Activated T-helper 9 cell treated with anti-CD3 and anti-CD28 coated beads, Interleukin-2, amount 50 U/mL, for 16 hours (primary cell): Measurements from ENCODE around the gene FGGY.
"Not testable (repeated sequence)": the region's sequence is repeated elsewhere in the genome, so short reads cannot be mapped to it uniquely, and the experiment has no call there.

Source experiments
- DNase-seq: peaks from one replicate; pipeline ENCODE4 v3.0.0-alpha.2; 2020; ENCODE audit warnings: low read depth

Gene FGGY

GRCh38 chr1:59580257-59580656, 283.4 kb downstream of the FGGY start:
- no peak for DNase-seq

- not testable (repeated sequence) for DNase-seq
Measured at GRCh38 chr1:59592410-59592809, 295.5 kb downstream of the FGGY start.

DNA sequence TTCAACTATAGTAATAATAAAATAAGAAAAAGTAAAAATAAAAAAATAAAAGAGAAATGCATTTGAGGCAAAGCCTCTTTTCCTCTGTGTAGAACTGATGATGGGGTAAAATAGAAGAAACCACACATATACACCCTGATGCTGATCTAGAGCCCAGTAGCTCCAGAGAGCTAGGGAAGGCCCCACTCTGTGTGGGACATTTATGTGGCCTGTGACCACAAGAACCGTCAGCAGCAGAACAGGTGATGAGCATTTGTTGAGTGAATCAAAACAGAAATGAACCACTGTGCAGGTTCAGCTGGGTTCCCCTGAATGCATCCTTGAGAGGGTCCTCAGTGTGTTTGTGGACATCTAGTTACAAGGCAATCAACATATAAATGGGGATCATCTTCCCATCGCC, 296.0 kb downstream of the FGGY start:
- DNase-seq, result no peak

DNA sequence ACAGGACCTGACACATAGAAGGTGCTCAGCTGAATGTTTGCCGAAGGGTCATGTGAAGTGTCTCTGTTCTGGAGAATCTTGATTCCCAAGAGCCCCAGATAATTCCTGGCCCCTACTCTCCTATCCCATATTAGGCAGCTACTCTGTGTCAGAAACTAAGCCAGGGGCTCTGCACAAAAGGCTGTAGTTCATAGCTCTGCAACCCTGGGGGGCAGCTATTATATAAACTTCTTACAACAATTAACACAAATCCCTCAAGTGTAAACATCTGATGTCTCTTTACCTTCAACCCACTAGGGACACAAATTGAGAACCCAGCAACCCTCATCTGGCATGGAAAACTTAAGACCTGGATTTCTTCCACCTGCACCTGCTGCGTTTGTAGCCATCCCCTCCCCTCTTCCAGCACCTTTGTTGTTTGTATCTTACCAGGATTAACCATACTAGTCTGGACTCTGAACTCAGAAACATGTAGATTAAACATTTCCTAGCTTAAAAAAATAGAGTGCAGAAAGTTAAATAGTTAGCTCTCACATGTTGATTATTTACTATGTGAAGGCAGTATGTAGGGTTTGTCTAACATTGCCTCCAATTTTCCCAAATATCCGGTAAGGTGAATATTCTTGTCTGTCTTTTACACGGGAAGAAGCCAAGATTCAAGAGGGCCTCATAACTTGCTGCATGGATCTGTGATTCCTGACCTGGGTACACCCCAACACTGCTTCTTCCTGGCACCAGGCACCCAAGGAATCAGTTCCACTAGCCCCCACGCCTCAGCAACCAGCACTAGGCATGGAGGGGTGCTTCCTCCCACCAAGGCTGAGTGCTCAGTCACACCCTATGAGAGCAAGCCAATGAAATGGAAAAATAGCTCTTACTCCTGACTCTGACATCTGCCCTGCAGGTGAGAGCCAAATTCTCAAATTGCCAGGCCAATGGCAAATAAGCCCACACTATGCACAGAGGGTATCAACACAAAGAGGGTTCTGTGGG, 297.2 kb downstream of the FGGY start:
- DNase-seq, result no peak

GRCh38 chr1:59595774-59596173, 298.9 kb downstream of the FGGY start:
- DNase-seq, result no peak

GRCh38 chr1:59596432-59596831, 299.5 kb downstream of the FGGY start:
- no peak for DNase-seq

- no peak for DNase-seq
Measured at GRCh38 chr1:59596956-59597355, 300.1 kb downstream of the FGGY start.

- no peak for DNase-seq
Measured at GRCh38 chr1:59597420-59598119, 300.7 kb downstream of the FGGY start.

DNA sequence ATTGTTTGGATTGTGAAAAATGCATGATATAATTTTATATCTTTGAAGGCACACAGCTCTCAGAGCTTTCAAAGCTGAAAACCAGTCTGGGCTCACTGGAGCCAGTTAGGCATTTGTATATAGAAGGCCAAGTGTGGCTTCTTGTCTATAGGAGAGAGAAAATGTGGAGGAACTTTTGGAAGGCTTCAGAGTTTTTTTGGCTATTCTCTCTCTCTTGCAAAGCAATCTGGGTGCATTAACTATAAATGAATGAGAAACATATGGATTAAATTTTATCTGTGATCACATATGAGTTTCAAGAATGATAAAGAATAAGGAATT, 301.2 kb downstream of the FGGY start:
- DNase-seq, result no peak

- no peak for DNase-seq
Measured at GRCh38 chr1:59601041-59601441, 304.1 kb downstream of the FGGY start.

DNA sequence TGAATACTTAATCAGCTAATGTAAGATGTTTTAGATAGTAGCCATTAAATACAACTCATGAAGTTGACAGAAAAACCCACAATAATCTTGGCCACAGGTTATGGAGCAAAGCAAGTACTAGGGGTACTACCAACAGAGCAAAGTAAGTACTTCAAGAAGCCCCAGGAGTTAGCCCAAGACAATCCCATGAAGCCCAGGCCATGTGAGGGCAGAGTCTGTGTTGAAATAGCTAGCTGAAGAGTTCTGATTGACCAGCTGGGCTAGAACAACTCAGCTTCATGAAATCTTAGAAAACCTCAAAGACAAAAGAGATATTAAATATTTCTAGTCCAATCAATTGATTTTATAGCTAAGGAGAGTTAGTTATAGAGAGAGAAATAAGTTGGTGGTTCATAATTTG, 304.9 kb downstream of the FGGY start:
- no peak for DNase-seq

DNA sequence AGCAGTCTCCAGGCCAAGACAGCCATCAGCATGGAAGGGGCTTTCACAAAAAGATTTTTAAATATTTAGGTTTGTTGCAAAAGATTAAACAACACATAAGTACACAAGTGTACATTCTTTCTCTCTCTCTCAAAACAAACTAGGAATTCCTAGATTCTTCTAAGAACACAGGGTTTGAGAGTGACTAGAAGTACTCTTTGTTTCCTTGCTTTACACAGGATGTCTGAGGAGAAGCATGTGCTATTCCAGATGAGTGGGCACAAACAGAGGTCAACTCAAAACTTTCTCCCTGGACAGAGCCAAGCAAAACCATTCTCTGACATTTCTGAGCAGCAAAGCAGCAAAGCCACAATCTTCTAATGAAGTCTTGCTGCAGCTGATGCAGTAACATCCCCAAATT, 307.3 kb downstream of the FGGY start:
- DNase-seq, result no peak

- no peak for DNase-seq
Measured at GRCh38 chr1:59605184-59605583, 308.3 kb downstream of the FGGY start.

GRCh38 chr1:59605761-59606160, 308.9 kb downstream of the FGGY start:
- DNase-seq, result no peak

DNA sequence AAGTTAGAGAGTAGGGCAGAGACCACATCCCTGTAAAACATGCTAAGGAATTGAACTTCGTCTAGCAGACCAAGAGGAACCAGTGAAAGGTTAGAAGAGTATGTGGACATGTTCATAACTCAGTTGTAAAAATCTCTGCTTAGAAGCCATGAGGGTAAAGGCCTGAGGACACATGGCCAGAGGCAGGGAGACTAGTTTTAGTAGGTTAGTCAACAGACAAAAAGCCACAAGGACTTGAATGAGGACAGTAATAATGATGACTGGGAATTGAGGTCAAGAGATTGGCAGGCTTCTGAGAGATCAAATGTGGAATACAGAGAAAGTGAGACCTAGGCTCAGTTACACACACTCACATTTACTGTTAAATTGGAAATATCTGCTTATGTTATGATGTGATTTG, 312.4 kb downstream of the FGGY start:
- DNase-seq, result no peak

- not testable (repeated sequence) for DNase-seq
Measured at GRCh38 chr1:59610499-59610898, 313.6 kb downstream of the FGGY start.

DNA sequence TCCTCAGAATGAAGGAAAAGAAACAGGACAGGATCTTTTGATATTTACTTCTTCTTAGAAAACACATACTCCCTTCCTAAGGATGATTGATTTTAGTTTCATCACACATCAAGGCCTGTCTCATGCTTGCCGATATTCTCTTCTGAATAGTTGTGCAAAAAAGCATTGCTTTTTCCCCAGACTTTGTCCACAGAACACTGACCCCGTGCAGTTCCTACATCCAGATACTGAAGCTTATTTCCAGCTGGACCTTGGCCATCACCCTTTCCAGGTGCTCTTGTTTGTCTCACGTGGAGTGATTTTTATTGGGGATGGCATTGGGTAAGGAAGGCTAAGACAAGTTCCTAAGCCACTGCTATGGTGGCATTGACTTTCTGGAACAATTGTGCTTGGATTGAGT, 320.5 kb downstream of the FGGY start:
- no peak for DNase-seq

DNA sequence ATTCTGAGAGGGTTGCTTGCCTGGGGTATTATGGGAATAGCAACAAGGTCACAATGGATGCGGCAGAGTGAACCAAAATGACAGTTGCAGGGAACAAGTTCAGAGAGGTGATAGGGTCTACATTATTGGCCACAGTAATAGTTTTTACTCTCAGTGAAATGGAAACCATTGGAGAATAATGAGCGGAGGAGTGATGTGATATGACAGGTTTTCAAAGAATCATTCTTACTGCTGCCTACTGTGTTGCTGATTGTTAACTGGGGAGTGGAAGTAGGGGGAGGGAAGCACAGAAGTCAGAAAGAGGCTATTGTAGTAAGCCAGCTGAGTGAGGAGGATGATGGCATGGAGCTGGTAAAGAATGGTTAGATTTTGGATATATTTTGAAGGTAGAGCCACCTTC, 322.7 kb downstream of the FGGY start:
- no peak for DNase-seq

- DNase-seq, result no peak
Measured at GRCh38 chr1:59625384-59625783, 328.5 kb downstream of the FGGY start.

DNA sequence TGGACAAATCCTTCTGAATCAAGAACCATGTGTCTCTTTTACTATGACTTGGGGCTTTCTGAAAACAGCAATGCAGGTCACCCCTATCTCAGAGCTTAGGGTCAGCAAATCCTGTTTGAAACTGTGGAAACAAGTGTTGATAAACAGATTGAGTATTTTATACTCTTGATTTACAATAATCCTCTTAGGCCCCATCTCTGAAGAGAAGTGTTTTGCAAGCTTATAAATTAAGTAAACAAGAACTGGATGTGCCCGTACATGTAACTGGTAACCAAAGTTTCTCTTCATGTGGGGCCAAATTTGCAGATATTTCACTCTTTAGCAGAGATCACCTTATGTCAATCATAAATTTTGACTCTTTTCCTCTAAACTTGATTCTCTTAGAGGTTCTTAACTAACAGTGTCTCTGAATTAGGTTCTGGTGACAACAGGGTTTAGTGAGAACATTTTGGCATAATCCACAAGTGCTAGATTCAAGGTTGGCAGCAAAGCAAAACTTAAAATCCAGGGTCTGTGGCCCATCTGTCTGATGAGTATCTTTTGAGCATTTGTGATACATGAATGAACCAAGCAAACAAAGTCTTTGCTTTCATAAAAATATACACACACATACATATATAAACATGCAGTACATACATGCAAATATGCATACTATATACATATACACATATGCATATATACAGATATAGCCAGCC, 334.8 kb downstream of the FGGY start:
- no peak for DNase-seq

DNA sequence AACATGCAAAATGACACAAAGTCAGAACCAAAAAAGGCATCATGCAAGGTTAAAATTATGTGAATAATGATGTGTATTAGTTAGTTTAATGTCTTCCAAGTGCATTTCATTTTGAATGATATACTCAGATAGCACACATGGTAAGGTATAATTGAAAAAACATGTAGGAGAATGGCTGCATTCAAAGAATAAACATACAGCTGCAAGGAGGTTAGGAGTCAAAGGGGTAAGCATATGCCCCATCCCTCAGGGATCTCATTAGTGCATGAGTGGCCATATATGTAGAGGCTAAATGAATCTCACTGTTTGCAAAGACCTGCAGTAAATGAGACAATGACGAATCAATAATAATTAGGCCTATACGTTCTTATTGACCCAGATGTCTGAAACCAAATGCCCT, 338.2 kb downstream of the FGGY start:
- no peak for DNase-seq

DNA sequence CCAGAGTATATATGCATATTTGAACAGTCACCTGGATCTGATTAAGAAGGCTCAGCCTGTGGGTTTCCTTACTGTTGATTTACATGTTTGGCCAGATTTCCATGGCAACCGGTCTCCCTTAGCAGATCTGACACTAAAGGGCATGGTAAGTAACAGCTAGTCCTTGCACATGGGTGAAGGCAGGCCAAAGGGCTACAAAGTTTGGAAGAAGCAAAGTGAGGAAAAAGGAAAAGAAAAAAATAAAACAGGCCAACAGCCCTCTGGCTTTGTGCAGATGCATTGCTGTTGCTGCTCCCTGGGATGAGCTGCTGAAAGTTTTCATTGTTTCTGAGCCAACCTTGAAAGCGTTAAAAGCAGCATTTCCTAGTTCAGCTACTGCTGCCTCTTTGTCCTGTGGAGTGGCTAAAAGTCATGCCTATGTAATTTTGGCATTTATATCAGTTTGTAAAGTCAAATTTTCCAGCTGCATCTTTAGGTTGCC, 341.4 kb downstream of the FGGY start:
- no peak for DNase-seq

- DNase-seq, result no peak
Measured at GRCh38 chr1:59639266-59639665, 342.4 kb downstream of the FGGY start.
